DMS 273 (cell line): Measurements from ENCODE around the gene SERTAD2.

ENCODE experiments used
- DNase-seq: peaks from one replicate; lab custom pipeline; 2025; ENCODE audit not compliant: unreplicated experiment; lab: John Stamatoyannopoulos, UW

The SERTAD2 gene

DNA sequence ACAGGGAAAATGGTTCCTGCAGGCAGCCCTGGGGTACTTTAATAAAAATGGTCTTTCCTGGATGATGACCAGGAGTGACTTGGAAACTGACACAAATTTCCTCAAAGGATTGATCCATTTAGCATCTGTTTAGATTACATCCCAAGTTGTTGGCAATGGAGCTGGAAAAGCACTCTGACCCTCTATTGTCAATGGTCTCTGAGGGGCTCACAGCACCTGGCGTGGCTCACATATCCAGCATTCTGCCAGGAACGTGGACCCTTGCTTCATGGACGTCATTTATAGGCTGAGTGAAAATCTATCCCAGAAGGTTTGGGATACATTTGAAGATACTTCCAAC is 43.8 kb downstream of the SERTAD2 start:
- DNase-seq: no peak

DNA sequence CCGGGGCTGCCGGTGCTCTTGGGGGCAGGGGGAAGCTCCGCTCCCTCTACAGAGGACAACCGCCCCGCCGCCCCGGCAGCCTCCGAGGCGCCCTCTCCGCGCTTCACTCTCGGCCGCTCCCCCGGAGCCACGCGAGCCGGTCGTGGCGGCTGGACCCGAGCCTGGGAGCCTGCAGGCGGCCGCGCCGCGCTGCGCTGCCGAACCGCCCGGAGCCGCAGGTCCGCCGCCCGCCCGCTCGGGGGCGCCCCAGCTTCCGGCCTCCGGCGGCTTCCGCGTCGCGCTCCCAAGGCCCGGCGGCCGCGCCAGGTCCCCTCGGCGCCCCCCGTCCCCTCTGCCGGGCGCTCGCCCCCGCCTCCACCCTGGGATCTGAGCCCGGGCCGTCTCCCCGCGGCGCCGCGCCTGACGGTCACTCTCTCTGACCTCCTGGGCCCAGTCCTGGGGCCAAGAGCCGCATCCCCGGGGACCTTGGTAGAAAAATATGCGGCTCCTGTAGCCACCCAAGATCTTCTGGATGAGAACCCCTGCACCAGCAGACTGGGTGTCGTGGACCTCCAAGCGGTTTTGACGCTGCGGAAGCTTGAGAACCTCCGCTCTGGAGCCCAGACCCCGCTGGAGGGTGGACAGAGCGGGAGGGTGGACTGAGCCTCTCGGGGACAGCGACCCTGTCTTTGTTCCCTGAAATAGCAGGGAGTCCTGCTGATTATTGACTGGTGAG is 44.3 kb downstream of the SERTAD2 start:
- DNase-seq: peak; percentile 86

DNA sequence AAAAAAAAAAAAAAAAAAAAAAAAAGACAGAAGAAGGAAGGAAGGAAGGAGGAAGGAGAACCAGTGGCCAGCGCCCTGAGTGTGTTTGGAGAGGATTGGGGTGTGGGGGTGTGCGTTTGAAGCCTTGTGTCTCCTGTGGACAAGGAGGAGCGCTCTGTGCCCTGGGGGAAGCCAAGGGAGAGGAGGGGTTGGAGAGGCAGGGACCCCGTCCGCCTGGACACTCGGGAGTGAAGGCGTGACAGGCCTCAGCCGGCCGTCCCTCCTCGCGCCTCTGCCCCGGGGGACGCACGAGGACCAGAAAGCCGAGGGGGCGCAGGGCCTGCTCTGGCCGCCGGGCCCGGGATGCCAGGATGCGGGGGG is 44.9 kb downstream of the SERTAD2 start:
- DNase-seq: no peak

DNA sequence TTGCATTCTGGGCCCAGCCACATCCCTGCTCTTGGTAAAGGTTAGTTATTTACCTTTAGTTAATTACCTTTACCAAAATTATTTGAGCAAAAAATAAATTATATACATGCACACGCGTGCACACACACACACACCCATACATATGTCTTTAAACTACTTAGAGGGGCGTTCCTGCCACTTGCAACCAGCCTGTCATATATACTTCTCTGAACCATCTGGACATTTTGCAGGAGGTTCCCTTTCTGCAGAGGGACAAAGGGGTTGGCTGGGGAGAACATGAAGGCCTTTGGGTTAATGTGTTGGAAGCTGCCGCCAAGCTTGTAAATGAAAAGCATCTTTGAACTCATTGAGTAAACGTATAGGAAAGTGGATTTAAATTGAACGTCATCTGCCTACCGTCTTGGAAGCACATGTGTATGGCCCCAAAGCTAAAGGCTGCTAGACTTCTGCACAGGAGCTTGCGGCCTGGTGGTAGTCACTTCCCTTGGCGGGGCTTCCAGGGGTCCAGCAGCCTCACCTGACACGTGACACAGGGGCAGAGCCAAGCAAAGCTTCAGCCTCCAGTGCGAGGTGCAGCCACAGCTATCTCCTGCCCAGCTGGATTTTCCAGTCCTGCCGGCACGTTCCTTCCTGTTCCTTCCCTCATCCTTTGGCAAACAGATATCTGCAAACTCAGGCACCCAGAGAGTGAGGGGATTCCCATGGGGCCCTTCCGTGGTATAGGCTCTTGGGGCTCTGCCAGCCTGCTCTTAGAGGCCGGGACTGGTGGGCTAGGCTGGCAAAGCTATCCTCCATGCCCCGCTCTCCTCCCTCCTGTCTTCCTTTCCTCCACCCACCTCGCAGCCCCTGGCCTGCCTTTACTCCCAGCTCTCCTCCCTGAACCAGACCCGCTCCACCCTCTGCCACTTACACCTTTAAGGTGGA is 46.1 kb downstream of the SERTAD2 start:
- DNase-seq: no peak

DNA sequence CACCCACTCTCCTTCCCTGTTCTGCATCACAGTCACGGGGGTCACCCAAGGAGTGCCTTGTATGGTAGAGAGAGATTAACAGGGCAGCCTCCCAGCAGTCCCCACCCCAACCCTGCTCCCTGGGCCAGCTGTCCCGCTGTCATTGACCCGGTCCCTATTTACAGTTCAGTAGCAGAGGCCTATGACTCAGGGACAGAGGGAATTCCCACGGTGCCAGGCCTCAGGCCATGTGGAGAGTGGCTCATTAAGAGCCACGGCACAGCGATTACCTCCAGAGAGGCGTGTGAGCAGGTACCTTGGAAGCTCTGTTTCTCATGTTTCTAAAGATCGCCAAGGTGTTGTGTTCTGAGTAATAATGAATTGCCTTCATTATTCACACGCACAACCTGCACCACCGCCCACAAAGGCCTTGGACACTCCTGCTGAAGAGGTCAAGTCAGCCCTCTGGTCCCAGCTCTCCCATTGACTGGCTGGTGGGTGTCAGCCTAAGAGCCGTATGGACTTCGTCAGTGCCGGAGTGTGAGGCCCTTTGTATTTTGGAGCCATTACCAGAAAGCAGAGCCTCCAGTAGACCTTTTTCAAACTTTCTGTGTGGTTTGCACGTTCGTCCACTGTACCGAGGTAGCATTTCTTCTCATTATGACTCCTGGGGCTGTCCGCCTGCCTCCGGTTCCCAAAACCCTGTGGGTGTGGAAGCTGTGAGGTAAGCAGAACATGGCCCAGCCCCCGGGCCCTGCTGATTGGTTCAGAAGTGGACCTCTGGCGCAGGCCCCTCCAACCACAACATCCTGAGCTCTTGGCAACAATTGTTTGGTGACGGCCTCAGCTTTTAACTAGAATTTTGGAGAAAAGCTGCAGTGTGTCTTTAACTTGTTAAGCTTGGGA is 47.0 kb downstream of the SERTAD2 start:
- DNase-seq: no peak

DNA sequence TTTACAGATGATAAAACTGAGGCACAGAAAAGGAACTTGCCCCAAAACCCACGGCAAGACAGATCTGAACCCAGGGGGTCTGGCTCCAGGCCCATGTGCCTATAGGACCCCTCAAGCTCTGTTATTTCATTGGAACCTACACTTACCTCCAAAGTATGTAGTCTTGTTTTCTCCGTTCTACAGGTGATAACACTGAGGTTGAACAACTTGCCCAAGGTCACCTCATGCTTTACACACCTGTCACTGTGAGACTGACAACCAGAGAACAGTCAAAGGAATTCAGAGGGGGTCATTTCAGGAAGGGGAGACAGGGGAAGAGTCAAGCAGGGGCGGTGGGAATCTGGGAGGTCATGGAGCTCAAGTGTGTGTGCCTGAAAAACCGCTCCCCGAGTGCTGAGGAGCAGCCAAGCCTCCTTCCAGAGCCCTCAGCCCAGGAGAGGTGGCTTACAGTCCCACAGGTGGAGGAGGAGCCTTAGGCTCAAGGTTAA is 47.7 kb downstream of the SERTAD2 start:
- no peak for DNase-seq

DNA sequence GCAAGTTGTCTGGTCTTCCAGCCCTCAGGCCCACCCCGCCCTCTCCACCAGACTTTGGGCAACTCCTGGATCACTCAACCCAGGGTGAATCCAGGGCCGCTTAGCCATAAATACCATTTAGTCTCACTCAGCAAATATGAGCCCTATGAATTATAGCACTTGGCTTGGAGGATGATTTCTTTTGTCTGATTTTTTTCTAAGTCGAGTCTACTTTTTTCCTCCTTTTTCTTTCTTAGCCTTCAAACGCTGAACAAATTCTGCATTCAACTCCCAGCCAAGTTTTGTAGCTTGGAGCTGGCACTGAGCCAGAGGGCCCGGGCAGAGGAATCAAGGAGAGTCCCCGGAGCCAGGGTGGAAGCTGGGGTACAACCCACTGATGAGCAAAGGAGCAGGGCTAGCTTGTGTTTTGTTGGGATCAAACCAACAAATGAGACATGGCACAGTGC is 48.7 kb downstream of the SERTAD2 start:
- DNase-seq: no peak

DNA sequence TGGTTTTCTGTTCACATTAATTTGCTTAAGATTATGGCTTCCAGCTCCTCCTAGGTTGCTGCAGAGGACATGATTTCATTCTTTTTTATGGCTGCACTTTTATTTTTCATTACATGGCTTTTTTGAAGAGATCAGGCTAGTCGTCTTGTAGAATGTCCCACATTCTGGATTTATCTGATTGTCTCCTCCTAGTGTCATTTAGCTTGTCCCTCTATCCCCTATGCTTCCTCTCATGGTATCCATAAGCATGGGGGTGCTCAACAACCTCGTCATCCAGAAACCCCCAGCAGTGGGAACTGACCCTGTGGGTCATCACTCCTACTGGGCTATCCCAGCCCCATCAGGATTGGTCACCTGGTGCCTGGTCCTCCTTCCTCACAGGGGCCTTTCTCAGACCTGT is 49.6 kb downstream of the SERTAD2 start:
- no peak for DNase-seq

DNA sequence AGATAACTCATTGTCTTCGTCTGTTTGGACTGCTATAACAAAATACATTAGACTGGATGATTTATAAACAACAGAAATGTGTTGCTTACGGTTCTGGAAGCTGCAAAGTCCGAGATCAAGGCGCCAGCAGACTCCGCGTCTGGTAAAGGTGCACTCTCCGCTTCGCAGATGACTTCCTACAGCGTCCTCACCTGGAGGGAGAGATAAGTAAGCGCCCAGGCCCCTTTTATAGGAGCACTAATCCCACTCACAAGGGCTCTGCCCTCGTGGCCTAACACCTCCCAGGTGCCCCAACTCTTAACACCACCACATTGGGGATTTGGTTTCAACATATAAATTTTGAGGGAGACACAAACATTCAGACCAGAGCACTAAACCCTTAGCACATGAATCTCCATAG is 51.3 kb downstream of the SERTAD2 start:
- DNase-seq: no peak

DNA sequence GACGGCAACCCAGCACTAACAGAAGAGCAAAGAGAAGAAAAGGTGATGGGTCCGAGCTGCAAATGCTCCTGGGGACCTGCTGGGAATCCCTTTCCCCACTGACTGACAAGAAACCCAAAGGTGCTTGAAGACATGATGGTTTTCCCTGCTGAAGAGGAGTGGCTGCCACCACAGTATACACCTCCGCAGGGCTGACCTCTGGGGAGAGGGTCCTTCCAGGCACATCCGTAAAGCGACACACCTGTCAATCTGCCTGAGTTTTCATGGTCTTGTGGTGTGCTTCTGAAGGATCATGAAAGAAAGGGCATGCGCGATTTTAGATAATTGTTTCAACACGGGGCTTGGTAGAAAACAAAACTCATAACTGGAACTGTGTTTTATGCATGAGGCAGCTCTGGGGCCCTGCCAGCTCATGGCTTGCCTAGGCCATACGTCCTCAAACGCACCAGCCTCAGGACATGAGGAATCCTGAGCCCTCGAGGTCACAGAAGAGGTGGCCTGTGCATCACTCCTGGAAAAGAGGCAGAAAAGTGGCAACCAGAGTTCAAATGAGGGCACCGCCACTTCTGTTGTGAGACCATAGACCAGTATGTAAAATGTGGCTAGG is 51.8 kb downstream of the SERTAD2 start:
- DNase-seq: no peak

DNA sequence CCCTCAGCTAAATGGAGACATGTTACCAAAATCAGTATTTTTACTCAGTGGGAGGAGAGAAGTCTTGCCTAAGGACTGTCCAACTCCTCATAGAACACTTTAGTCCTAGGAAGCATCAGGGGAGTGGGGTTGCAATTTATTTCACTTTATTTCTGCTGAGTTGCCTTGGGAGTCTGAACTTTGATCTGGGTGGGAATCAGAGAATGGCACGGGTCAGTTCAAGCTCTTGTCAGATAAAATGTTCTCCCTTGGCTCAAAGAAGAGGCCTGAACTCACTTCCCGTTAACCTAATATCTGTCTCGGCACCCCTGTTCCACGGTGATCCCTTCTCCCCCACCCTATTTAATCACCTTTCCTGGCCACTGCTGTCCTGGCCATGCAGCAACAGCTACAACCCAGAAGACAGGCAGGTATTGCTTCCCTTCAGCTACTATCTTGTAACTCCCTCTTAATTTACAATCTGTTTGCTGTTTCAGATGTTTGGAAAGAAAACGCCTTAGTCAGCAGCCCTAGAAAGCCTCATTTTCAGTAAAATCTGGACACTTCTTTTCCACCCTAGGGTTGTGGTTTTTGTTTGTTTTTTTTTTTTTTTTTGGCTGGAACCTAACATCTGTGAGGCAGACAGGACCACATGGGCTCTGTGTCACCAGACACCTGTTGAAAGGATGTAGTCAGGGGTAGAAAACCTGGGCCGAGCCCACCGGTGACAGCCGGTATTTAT is 52.5 kb downstream of the SERTAD2 start:
- DNase-seq: no peak

DNA sequence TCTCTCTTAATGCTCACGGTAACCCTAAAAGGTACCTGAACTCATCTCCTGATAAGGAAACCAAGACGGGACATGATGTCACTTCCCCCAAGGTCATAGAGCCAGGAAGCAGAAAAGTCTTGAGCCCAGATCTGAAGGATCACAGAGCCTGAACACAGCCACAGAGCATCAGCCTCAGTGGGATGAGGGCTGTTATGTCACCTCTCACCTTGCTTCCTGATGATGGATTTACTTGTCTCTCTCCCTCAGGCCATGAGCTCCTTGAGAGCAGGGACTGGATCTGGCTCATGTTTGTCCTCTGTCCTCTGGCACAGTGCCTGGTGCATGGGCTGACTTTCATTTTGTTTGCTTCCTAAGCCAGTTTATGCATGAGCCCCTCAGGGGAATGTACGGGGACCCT is 54.2 kb downstream of the SERTAD2 start:
- no peak for DNase-seq

DNA sequence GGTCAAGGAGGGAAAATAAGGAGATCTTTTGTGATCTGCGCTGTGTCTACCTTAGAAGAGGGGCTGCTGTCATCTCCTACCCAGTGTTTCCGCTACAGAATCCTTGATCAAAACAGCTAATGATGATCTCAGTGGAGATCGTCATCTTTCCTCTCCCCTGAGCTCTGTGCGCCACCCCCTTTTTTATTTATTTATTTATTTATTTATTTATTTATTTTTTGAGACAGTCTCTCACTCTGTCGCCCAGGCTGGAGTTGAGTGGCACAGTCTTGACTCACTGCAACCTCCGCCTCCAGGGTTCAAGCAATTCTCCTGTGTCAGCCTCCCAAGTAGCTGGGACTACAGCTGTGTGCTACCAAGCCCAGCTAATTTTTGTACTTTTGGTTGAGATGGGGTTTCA is 55.5 kb downstream of the SERTAD2 start:
- DNase-seq: no peak

DNA sequence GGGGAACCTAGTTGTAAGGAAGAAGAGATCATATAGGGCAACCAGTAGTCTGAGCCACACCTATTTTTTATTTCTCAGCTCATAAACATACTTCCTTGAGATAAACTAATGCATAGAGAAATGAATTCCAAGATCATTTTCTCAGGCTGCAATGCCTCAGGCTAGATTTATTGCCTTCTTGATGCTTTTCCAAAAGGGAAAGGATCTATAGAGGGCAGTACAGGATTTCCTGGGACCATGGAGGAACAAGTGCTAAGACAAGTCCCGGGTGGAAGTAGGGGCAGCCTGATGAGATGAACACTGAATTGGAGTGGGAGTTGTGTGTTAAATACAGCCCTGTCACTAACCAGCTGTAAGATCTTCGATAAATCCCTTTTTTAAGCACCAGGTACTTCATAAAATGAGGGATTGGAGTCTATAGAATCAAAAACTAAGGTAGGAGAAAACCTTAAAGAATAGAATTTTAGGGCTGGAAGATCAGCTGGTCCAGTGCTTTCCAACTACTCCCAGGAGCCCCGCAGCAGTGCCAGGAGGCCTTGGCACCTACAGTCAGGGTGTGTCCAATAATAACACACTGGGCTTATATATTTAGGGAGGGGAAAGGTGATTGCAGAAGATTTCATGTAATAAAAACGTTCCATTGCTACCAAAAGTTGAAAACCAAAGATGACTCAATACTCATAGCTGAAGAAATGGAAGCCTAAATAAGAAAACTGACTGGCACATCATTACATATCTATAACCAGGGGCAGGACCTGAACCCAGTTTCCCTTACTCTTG is 58.1 kb downstream of the SERTAD2 start:
- peak; percentile 59 for DNase-seq

DNA sequence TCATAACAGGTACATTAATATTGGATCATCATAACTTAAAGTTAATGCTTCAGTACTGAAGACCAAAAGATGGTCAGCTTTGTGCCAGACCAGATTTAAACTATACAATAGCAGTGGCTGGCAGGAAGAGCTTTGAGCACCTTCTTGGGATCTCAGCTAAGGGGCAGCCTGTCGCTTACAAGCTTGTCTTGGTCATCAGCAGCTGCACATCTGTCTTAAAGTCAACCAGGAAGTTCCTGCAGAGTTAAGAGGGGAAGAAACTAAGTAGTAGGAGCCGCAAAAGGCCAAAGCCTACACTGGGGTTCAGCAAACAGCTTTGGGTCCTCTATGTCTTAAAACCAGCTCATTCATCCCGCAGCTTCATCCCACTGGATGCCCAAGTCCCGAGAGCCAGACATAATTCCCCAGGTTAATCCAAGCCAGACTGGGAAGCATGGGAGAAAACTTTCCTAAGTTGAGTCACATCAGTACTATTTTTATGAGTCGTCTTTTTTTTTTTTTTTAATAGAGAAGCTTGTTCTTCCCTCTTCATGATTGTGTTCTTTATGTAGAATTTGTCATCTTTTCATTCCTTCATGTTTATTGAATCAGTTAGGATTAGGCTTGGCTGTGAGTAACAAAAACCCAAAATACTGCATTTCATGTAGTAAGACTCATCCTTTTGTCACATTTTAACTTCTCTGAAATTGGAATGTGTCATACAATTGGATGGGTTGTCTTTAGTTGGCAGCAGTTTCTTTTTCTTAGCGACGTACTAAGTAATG is 59.3 kb downstream of the SERTAD2 start:
- DNase-seq: no peak

DNA sequence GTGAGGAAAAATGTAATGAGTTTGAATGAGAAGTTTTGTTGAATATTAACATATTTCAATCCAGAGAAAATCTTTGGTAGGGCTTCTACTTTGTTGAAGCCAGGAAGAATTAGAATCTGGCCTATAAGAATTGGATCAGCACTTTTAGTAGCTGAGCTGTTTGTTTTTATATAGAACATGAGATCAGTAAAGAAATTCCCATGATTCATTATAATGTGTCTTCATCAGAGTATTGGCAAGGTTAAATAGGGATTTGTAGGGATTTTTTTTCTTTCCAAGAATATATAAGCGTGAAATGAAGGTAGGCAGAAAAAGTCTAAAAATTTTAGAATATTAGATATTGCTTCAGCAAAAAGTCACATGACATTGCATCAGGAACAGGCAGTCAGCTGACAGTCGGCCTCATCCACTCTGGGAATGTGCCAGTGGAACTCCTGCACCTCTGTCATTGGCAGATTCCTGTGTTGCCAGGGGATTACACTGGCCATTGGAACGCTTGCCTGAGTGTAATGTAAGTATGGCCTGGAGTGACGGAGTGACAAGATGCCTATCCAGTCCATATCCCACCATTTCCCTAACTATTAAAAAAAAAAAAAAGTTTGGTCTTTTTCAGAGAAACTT is 60.6 kb downstream of the SERTAD2 start:
- DNase-seq: peak; percentile 10

DNA sequence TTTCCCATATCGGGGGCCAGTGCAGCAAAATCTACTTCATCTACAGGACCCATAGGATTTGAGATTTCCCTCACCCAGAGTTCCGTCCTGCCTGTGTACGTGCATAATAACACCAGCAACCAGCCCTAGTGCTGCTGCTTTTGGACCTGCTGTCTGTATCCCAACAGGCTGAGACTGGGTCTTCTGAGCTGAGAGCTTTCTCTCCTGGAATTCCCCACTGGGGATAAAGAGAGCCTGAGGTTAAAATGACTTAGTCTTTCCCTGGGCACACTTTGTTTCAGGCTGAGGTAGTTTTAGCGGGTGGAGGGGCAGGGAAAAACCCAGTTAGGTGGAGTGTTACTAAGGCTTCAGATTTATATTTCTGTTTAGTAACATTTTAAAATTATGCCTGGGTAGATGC is 62.5 kb downstream of the SERTAD2 start:
- DNase-seq: no peak

DNA sequence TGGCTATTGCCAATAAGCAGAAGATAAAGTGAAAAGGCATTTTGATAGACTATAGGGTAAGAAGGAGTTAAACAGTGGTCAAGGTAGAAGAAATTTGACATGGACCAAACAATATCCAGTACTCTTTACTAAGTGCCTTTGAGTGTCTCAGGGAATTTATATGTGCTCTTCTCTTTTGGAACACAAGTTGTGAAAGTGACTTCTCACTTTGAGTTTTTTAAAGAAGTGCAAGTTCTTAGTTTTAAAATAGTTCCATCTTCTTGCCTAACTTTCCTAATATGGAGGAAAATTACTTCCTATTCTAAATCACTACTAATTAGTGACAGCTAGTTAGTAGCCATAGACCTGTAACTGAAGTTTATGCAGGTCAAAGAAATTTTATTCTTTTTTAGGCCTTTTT is 66.2 kb downstream of the SERTAD2 start:
- DNase-seq: no peak
